Measurements from ENCODE around the gene PANK2. TPM values are rescaled to one million over a fixed set of nuclear protein-coding genes. Genes with fewer than 3 reads are reported as not detected.

The PANK2 gene
- total RNA-seq, 1 experiment from 2014 or later, result 77.4 TPM

DNA sequence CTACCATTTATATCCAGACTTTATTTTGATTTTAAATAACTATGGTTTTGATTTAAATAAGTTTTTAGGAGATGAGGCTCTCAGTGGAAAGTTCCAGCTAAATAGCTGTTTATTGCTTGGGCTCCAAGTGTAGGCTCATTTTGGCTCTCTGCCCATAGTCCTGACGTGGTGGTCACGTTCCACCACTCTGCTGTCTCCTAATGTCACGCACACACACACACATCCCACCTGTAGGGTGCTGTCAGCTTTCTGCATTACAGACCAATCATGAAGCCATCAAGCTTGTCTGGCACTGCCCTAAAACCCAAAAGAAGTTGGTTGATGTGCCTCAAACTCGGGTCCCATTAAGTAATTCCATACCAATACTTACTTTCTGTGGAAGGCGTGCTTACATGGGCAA is 45.4 kb downstream of the PANK2 start:
- no peaks in the 10 kb centered on the region for H3K36me3 ChIP-seq (ENCODE audit: insufficient read depth, low read length, poor library complexity, severe bottlenecking)
- no peak for DNase-seq (ENCODE audit: low spot score)
- no TSS peak for BruUV-seq (replicated peaks)
- POLR2A ChIA-PET (ENCODE audit: low non-redundant PET), result no interaction called here
- no peaks in the 10 kb centered on the region for H3K9me3 ChIP-seq (ENCODE audit: low read depth, low read length, poor library complexity, severe bottlenecking)
- no peak for TF ChIP-seq EZH2 (IDR thresholded peaks at IDR 0.05; ENCODE audit: borderline replicate concordance, low read depth, low read length, poor library complexity, severe bottlenecking)
- TF ChIP-seq, protein P1, sequence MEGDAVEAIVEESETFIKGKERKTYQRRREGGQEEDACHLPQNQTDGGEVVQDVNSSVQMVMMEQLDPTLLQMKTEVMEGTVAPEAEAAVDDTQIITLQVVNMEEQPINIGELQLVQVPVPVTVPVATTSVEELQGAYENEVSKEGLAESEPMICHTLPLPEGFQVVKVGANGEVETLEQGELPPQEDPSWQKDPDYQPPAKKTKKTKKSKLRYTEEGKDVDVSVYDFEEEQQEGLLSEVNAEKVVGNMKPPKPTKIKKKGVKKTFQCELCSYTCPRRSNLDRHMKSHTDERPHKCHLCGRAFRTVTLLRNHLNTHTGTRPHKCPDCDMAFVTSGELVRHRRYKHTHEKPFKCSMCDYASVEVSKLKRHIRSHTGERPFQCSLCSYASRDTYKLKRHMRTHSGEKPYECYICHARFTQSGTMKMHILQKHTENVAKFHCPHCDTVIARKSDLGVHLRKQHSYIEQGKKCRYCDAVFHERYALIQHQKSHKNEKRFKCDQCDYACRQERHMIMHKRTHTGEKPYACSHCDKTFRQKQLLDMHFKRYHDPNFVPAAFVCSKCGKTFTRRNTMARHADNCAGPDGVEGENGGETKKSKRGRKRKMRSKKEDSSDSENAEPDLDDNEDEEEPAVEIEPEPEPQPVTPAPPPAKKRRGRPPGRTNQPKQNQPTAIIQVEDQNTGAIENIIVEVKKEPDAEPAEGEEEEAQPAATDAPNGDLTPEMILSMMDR (conservative IDR thresholded peaks at IDR 0.05; ENCODE audit: low read depth, low read length), result no peak
- H3K27me3 ChIP-seq (replicated peaks; ENCODE audit: insufficient read depth, low read depth, low read length, poor library complexity), result no peaks in the 10 kb centered on the region
- peaks cover 10% of the 10 kb centered on the region for H3K4me1 ChIP-seq (ENCODE audit: insufficient read depth, low read length, poor library complexity, severe bottlenecking)
- intact Hi-C loops (cut with micrococcal nuclease; ENCODE audit: unreplicated experiment), result no loop called here
- no peak overlapping the region for H3K4me3 ChIP-seq (ENCODE audit: low read depth, low read length, poor library complexity, severe bottlenecking)
- CTCF ChIA-PET, result no interaction called here
- no peak overlapping the region for H3K27ac ChIP-seq (ENCODE audit: low read depth, low read length, poor library complexity, severe bottlenecking)

GRCh38 chr20:3935295-3935955 is 46.2 kb downstream of the PANK2 start:
- POLR2A ChIA-PET (ENCODE audit: low non-redundant PET), result no interaction called here
- H3K36me3 ChIP-seq (ENCODE audit: insufficient read depth, low read length, poor library complexity, severe bottlenecking), result no peaks in the 10 kb centered on the region
- H3K4me3 ChIP-seq (ENCODE audit: low read depth, low read length, poor library complexity, severe bottlenecking), result no peak overlapping the region
- no peaks in the 10 kb centered on the region for H3K27me3 ChIP-seq (replicated peaks; ENCODE audit: insufficient read depth, low read depth, low read length, poor library complexity)
- intact Hi-C loops (cut with micrococcal nuclease; ENCODE audit: unreplicated experiment), result no loop called here
- TF ChIP-seq EZH2 (IDR thresholded peaks at IDR 0.05; ENCODE audit: borderline replicate concordance, low read depth, low read length, poor library complexity, severe bottlenecking), result no peak
- TF ChIP-seq, protein P1 (conservative IDR thresholded peaks at IDR 0.05; ENCODE audit: low read depth, low read length), result no peak
- peaks cover 10% of the 10 kb centered on the region for H3K4me1 ChIP-seq (ENCODE audit: insufficient read depth, low read length, poor library complexity, severe bottlenecking)
- CTCF ChIA-PET, result no interaction called here
- H3K27ac ChIP-seq (ENCODE audit: low read depth, low read length, poor library complexity, severe bottlenecking), result peak overlapping the region; percentile 39
- no peak for DNase-seq (ENCODE audit: low spot score)
- BruUV-seq (replicated peaks), result no TSS peak
- H3K9me3 ChIP-seq (ENCODE audit: low read depth, low read length, poor library complexity, severe bottlenecking), result no peaks in the 10 kb centered on the region

DNA sequence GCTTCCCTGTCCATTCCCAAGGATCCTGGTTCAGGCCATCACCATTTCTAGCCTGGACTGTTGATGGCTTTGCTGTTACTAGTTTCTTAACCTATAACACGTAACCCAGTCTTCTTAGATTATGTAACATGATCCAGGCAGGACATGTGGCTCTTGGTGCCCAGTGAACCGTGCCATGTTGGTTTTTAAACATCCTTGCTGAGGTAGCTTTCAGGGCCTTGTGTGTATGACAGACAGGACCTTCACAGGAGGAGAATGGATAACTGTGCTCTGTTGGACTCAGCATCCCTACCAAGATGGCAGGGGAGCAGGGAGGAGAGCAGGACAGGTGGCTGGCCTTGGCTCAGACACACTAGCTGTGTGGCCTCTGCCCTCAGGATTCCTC is 46.8 kb downstream of the PANK2 start:
- TF ChIP-seq, protein P1 (conservative IDR thresholded peaks at IDR 0.05; ENCODE audit: low read depth, low read length), result no peak
- no peak for TF ChIP-seq EZH2 (IDR thresholded peaks at IDR 0.05; ENCODE audit: borderline replicate concordance, low read depth, low read length, poor library complexity, severe bottlenecking)
- intact Hi-C loops (cut with micrococcal nuclease; ENCODE audit: unreplicated experiment), result no loop called here
- Histone ChIP-seq H3K27me3 (replicated peaks; ENCODE audit: insufficient read depth, low read depth, low read length, poor library complexity) (no peaks in the 10 kb centered on the region), H3K4me3 (ENCODE audit: low read depth, low read length, poor library complexity, severe bottlenecking) (no peak overlapping the region), H3K27ac (ENCODE audit: low read depth, low read length, poor library complexity, severe bottlenecking) (no peak overlapping the region), H3K9me3 (ENCODE audit: low read depth, low read length, poor library complexity, severe bottlenecking) (no peaks in the 10 kb centered on the region), H3K36me3 (ENCODE audit: insufficient read depth, low read length, poor library complexity, severe bottlenecking) (peaks cover 2% of the 10 kb centered on the region), H3K4me1 (ENCODE audit: insufficient read depth, low read length, poor library complexity, severe bottlenecking) (peaks cover 10% of the 10 kb centered on the region)
- ChIA-PET CTCF (no interaction called here), POLR2A (ENCODE audit: low non-redundant PET) (no interaction called here)
- DNase-seq (ENCODE audit: low spot score), result no peak
- BruUV-seq (replicated peaks), result no TSS peak

All from A673 (cell line).